SK-N-DZ (cell line): Measurements from ENCODE around the gene CHD8.
A peak's percentile ranks its signal among the peaks of the same experiment; 100 is the strongest.
"Not testable (repeated sequence)": the region's sequence is repeated elsewhere in the genome, so short reads cannot be mapped to it uniquely, and the experiment has no call there.

Source experiments
- DNase-seq: peaks from one replicate; pipeline ENCODE4 v3.0.0-alpha.2; 2015; ENCODE audit warnings: low spot score

CHD8 gene

GRCh38 chr14:21436567-21437062 lies 19.3 kb downstream of the CHD8 start:
- no peak for DNase-seq

GRCh38 chr14:21431126-21431525 lies 24.8 kb downstream of the CHD8 start:
- DNase-seq, result no peak

- DNase-seq, result no peak
These were observed 27.0 kb downstream of the CHD8 start for GRCh38 chr14:21428930-21429329.

- DNase-seq, result no peak
These were observed 29.2 kb downstream of the CHD8 start for GRCh38 chr14:21426692-21427091.

- DNase-seq, result no peak
These were observed 36.4 kb downstream of the CHD8 start for GRCh38 chr14:21419528-21419927.

GRCh38 chr14:21415329-21415728 lies 40.6 kb downstream of the CHD8 start:
- no peak for DNase-seq

GRCh38 chr14:21414137-21414631 lies 41.7 kb downstream of the CHD8 start:
- DNase-seq, result no peak

GRCh38 chr14:21408147-21408546 lies 47.8 kb downstream of the CHD8 start:
- no peak for DNase-seq

GRCh38 chr14:21406213-21406612 lies 49.7 kb downstream of the CHD8 start:
- DNase-seq, result no peak

GRCh38 chr14:21405097-21405496 lies 50.8 kb downstream of the CHD8 start:
- DNase-seq, result no peak

GRCh38 chr14:21399311-21399870 lies 56.5 kb downstream of the CHD8 start:
- DNase-seq, result no peak

GRCh38 chr14:21398901-21399300 lies 57.0 kb downstream of the CHD8 start:
- DNase-seq, result no peak

GRCh38 chr14:21395450-21395849 lies 60.5 kb downstream of the CHD8 start:
- no peak for DNase-seq

GRCh38 chr14:21385188-21385904 lies 70.6 kb downstream of the CHD8 start:
- DNase-seq, result no peak

- DNase-seq, result no peak
These were observed 71.5 kb downstream of the CHD8 start for GRCh38 chr14:21384494-21384851.

- peak; percentile 97 for DNase-seq
These were observed 72.0 kb downstream of the CHD8 start, which contains the start of gene SUPT16H for GRCh38 chr14:21383848-21384493. TSS of gene SUPT16H (minus strand) at chr14:21384019. CDS start at chr14:21383927, 92 bp downstream.

GRCh38 chr14:21382886-21383847 lies 72.8 kb downstream of the CHD8 start:
- peak; percentile 56 for DNase-seq

- no peak for DNase-seq
These were observed 73.8 kb downstream of the CHD8 start for GRCh38 chr14:21382095-21382494.

- DNase-seq, result no peak
These were observed 76.6 kb downstream of the CHD8 start for GRCh38 chr14:21379338-21379737.

- DNase-seq, result no peak
These were observed 81.9 kb downstream of the CHD8 start for GRCh38 chr14:21373980-21374379.

- not testable (repeated sequence) for DNase-seq
These were observed 83.1 kb downstream of the CHD8 start for GRCh38 chr14:21372814-21373213.
